Spleen (tissue), 7 donors: ENCODE data around the gene C9orf78.

ENCODE experiments used
- POLR2A ChIP-seq, 3 donors: fragments of 450-650 bp; IDR thresholded peaks; one replicate each; pipeline ENCODE4 v1.5.1; 2017; ENCODE audit warnings: antibody characterized with exemption in 3 of 3, mild to moderate bottlenecking in 1 of 3
- TF ChIP-seq, protein P1 (sequence below), 11 experiments: fragments of 200-600 bp in 7 of 11; fragments of 450-650 bp in 4 of 11; sonication (generic) in 4 of 11; IDR thresholded peaks in 8 of 11; conservative IDR thresholded peaks in 3 of 11; 1 replicate in 7 of 11; 2 replicates in 4 of 11; pipeline versions ENCODE4 v1.4.0 to v1.8.0; 2016 to 2021; ENCODE audit warnings: antibody characterized with exemption in 11 of 11, inconsistent platforms in 4 of 11, mild to moderate bottlenecking in 1 of 11
- donor health status: DM: no; HTN: no; CAD: no; lungs with moderate emphysema.
- donor health status: DM: no; HTN: no; CAD: no.
- donor health status: DM: no; HTN: no; CAD: no.

GRCh38 chr9:129838707-129839259 is 3.7 kb upstream of the C9orf78 start:
- TF ChIP-seq, protein P1, sequence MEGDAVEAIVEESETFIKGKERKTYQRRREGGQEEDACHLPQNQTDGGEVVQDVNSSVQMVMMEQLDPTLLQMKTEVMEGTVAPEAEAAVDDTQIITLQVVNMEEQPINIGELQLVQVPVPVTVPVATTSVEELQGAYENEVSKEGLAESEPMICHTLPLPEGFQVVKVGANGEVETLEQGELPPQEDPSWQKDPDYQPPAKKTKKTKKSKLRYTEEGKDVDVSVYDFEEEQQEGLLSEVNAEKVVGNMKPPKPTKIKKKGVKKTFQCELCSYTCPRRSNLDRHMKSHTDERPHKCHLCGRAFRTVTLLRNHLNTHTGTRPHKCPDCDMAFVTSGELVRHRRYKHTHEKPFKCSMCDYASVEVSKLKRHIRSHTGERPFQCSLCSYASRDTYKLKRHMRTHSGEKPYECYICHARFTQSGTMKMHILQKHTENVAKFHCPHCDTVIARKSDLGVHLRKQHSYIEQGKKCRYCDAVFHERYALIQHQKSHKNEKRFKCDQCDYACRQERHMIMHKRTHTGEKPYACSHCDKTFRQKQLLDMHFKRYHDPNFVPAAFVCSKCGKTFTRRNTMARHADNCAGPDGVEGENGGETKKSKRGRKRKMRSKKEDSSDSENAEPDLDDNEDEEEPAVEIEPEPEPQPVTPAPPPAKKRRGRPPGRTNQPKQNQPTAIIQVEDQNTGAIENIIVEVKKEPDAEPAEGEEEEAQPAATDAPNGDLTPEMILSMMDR (IDR thresholded peaks at IDR 0.05 in 8 of 11, conservative IDR thresholded peaks at IDR 0.05 in 3 of 11), result no peak
- TF ChIP-seq POLR2A (IDR thresholded peaks at IDR 0.05), result no peak
